Ureter (tissue), 1 donor: ENCODE measurements around the gene KCNJ1. TPM values are rescaled to one million over a fixed set of nuclear protein-coding genes. Genes with fewer than 3 reads are reported as not detected.

Source experiments
- DNase-seq: peaks from one replicate; pipeline ENCODE4 v3.0.0-alpha.2; 2020; ENCODE audit warnings: low spot score
- total RNA-seq: library from RNA; stranded (reverse); gene quantifications from one replicate; pipeline ENCODE4 v1.2.4, GENCODE V29; 2023
- donor health status: DM: yes; HTN: yes; CAD: no.

Gene KCNJ1
- total RNA-seq, 1 donor from 2014 or later = not detected

DNA sequence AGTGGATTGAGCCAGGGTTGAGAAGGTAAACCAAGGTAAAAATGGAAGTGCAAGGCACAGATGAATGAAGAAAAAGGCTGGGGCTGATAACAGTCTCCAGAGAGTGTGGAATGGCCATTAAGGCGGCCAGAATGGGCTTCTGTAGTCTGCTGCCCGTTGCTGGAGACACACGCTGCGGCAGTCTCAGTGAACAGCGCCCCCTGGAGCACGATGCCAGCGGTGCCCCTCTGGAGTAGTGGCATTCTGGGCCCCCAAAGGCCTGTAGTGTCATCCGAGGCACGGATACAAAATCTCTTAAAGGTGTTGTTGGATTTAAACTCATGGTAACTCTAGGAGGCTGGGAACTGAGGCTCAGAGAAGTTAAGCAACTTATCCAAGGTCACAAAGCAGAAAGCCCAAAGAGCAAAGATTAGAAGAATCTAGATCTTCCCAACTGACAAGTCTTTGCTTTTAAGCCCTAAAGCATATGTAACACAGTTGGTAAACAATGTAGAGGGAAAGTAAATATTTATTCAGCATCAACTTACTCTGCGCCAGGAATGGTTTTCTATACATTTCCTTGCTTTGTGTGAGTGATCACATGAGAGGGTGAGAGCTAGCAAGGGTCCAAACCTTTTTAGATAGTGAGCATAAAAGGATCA is 18.2 kb downstream of the KCNJ1 start:
- DNase-seq = no peak

DNA sequence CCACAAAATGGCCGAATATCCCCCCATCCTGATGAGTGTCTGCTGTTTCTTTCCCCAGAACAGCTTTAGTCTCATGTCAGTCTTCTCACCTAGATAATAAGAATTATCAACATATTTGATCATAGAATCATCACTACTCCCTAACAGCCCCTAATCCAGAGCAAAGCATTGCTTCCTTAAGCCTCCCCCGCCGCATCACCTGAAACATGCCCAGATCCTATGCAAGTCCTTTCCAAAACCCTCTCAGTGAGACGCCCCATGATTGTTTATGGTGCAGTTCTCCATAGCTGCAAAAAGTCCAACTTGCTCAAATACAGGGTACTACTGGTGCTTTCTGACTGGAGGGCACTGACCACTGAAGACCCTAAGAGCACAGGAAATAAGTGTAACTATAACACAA is 20.1 kb downstream of the KCNJ1 start:
- no peak for DNase-seq

DNA sequence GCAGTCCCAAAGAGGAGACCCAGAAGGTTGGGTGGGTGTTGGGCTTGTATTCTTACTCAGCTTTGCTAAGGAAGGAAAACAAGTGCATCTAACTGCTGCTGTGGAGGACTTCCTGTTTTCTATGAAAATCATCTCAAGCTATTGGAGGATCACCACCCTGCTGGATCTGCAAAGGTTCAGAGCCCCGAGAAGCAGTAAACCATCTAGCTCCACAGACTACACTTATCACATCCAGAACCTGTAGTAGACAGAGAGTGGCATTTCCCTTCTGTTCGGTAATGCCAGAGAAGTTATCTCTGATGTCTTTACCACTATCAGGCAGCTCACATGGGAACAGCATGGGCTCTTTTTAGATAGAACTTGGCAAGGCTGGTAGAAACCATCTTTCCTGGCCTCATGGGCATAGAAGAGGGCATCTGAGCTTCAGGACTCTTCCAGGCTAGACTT is 21.7 kb downstream of the KCNJ1 start:
- DNase-seq = no peak

- no peak for DNase-seq
Measured at GRCh38 chr11:128843198-128843785, 23.8 kb downstream of the KCNJ1 start.

GRCh38 chr11:128841461-128842072 is 25.5 kb downstream of the KCNJ1 start:
- no peak for DNase-seq

- DNase-seq = no peak
Measured at GRCh38 chr11:128840783-128841182, 26.3 kb downstream of the KCNJ1 start.

GRCh38 chr11:128840137-128840536 is 27.0 kb downstream of the KCNJ1 start:
- no peak for DNase-seq

GRCh38 chr11:128839081-128839480 is 28.0 kb downstream of the KCNJ1 start:
- no peak for DNase-seq

GRCh38 chr11:128837627-128838026 is 29.5 kb downstream of the KCNJ1 start:
- no peak for DNase-seq

GRCh38 chr11:128835741-128836430 is 31.2 kb downstream of the KCNJ1 start:
- no peak for DNase-seq

DNA sequence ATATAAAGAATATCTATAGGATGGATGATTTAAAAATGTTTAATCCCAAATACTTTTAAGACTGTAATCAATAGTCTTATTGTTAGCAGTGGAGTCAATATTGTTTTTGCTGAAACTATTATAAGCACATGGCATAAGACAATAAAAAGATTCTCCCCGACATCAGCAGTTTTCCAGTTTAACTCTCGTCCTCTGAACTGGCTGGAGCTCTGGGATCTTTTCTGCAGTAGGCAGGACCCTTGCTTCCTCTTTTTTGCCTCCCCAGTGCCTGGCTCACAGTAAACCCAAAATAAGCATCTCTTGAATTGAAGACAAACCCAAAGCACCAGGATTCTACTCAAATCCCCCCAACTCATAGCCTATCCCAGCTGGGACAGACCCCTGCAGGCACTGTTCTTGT is 32.9 kb downstream of the KCNJ1 start:
- no peak for DNase-seq

GRCh38 chr11:128832121-128832497 is 35.0 kb downstream of the KCNJ1 start:
- DNase-seq = no peak

GRCh38 chr11:128831174-128832120 is 35.6 kb downstream of the KCNJ1 start:
- peak; percentile 86 for DNase-seq

GRCh38 chr11:128830290-128831173 is 36.6 kb downstream of the KCNJ1 start:
- no peak for DNase-seq

DNA sequence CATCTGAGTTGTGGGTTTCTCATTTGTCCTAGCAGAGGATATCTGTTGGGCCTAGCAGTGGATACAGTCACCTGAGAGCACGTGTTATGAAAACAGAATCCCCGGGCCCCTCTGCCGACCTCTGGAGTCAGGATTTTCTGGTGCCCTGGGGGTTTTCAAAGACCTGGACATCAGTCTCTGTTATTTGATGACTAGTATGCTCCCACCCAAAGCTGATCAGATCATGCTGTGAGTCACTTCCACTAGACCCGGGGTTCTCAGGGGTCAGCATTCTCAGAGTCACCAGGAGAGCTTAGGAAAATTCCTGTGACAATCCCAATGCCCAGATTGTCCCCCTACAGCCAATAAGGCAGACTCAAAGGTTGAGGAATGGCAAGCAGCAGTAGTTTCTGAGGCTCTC is 38.7 kb downstream of the KCNJ1 start:
- DNase-seq = no peak

GRCh38 chr11:128827191-128827893 is 39.8 kb downstream of the KCNJ1 start:
- DNase-seq = no peak

GRCh38 chr11:128825050-128825784 is 41.9 kb downstream of the KCNJ1 start:
- DNase-seq = no peak

DNA sequence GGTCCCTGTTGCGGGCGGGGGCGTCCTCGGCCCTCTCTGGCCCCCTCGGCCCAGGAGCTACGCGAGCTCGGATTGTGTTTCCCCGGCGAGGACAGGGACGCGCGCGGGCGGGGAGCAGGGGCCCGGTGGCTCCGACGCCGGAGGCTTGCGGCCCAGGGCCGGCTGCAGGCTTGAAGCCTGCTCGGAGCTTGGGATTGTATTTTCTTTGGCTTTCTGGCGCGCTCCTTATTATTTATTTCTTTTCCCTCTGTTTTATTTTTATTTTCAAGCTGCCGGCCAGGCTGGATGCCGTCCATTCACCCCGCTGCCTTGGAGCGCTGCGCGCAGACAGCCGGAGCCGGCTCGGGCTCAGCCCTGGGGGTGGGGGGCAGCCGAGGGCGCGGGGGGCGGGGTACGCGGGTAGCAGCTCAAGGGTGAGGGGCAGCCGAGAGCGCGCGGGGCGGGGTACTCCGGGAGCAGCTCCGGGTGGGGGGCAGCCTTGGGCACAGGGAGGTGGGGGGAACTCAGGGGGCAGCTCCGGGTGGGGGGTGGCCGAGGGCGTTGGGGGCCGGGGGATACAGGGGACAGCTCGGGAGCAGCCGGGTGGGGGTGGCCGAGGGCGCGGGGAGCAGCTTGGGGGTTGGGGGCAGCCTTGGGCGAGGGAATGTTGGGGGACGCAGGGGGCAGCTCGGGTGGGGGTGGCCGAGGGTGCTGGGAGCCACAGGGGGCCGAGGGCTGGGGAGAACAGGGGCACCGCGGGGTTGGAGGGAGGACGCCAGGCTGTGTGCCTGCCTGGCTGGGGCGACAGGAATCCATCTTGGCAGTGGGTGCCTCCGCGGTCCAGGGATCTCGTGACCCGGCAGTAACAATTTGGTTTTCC is 42.7 kb downstream of the KCNJ1 start:
- no peak for DNase-seq
